Caco-2 (cell line): ENCODE measurements around the gene ENO1. TPM values are rescaled to one million over a fixed set of nuclear protein-coding genes. Genes with fewer than 3 reads are reported as not detected.

Source experiments
- BruUV-seq: library from RNA; stranded (reverse); fragments of 400-500 nt; replicated peaks from 2 replicates; lab custom pipeline; 2021; lab: Mats Ljungman, UMichigan
- CTCF ChIA-PET: fragments of 300-600 bp; sonication (Branson Sonifier 250); formaldehyde crosslinking; loops from one replicate; lab custom pipeline; 2022; ENCODE audit warnings: antibody characterized with exemption; lab: Charles Lee
- POLR2A ChIA-PET: fragments of 300-600 bp; sonication (Branson Sonifier 250); formaldehyde crosslinking; loops from one replicate; lab custom pipeline; 2022; ENCODE audit warnings: antibody characterized with exemption; lab: Charles Lee
- DNase-seq, 2 experiments: peaks; one replicate each; pipeline versions ENCODE4 v3.0.0 to v3.0.0-alpha.2; 2020 to 2022
- H3K27me3 ChIP-seq: replicated peaks from 2 replicates; pipeline ENCODE4 v1.6.0; 2011; ENCODE audit warnings: low read length; ENCODE audit not compliant: control insufficient read depth, insufficient read depth
- H3K36me3 ChIP-seq: 2 replicates; pipeline ENCODE4 v1.5.1; 2011; ENCODE audit warnings: low read length; ENCODE audit not compliant: control insufficient read depth, insufficient read depth
- H3K4me1 ChIP-seq: fragments of 250-450 bp; sonication (Bioruptor Pico); 2 replicates; pipeline ENCODE4 v1.5.1; 2020; ENCODE audit warnings: mild to moderate bottlenecking
- H3K4me3 ChIP-seq: 2 replicates; pipeline ENCODE4 v1.5.1; 2011; ENCODE audit warnings: low read depth, mild to moderate bottlenecking, control low read depth, low read length
- H3K9me3 ChIP-seq: fragments of 250-450 bp; sonication (Bioruptor Pico); 2 replicates; pipeline ENCODE4 v1.5.1; 2020; ENCODE audit warnings: mild to moderate bottlenecking, moderate library complexity
- H3K27ac Mint-ChIP-seq: one replicate; pipeline ENCODE4 v1.8.0; 2022; ENCODE audit warnings: mixed read lengths; ENCODE audit not compliant: unreplicated experiment
- H3K27me3 Mint-ChIP-seq: one replicate; pipeline ENCODE4 v1.8.0; 2022; ENCODE audit warnings: mixed read lengths; ENCODE audit not compliant: insufficient read depth, unreplicated experiment
- H3K36me3 Mint-ChIP-seq: one replicate; pipeline ENCODE4 v1.8.0; 2022; ENCODE audit warnings: mild to moderate bottlenecking, mixed read lengths; ENCODE audit not compliant: insufficient read depth, unreplicated experiment
- H3K4me1 Mint-ChIP-seq: one replicate; pipeline ENCODE4 v1.8.0; 2022; ENCODE audit warnings: low read depth, mixed read lengths; ENCODE audit not compliant: unreplicated experiment
- H3K4me3 Mint-ChIP-seq: one replicate; pipeline ENCODE4 v1.8.0; 2022; ENCODE audit warnings: mild to moderate bottlenecking, moderate library complexity, mixed read lengths; ENCODE audit not compliant: unreplicated experiment
- H3K9me3 Mint-ChIP-seq: one replicate; pipeline ENCODE4 v1.8.0; 2022; ENCODE audit warnings: mixed read lengths; ENCODE audit not compliant: unreplicated experiment
- CTCF ChIP-seq, 2 experiments: fragments of 200-600 bp in 1 of 2; IDR thresholded peaks; 1 replicate in 1 of 2; 2 replicates in 1 of 2; pipeline versions ENCODE4 v1.5.1 to v1.8.0; 2011 to 2022; ENCODE audit warnings: antibody characterized with exemption in 1 of 2, control low read depth in 1 of 2, inconsistent platforms in 1 of 2, low read depth in 1 of 2, low read length in 1 of 2, mild to moderate bottlenecking in 1 of 2, moderate library complexity in 1 of 2; ENCODE audit not compliant: insufficient read depth in 1 of 2, severe bottlenecking in 1 of 2, unreplicated experiment in 1 of 2
- intact Hi-C: fragments of 100-400 bp; cut with micrococcal nuclease; formaldehyde crosslinking; loops from one replicate; pipeline ENCODE4 v1.10.0; 2022; ENCODE audit not compliant: unreplicated experiment
- total RNA-seq: library from RNA; stranded (reverse); gene quantifications from 2 replicates; pipeline ENCODE4 v1.2.3, GENCODE V29; 2022

The ENO1 gene
- total RNA-seq, 1 experiment from 2014 or later, result 934 TPM

- no peak for DNase-seq
- Histone ChIP-seq H3K4me3 (no peak overlapping the region), H3K27me3 (no peaks in the 10 kb centered on the region), H3K4me1 (0 out of 2 replicates have a peak, but pooled peaks cover 7% of the 10 kb centered on the region), H3K36me3 (no peaks in the 10 kb centered on the region), H3K9me3 (peaks cover 5% of the 10 kb centered on the region; the same call in 1 of the 2 replicates)
- Mint-ChIP-seq H3K9me3 (no peaks in the 10 kb centered on the region), H3K27me3 (no peaks in the 10 kb centered on the region), H3K4me3 (no peak overlapping the region), H3K36me3 (no peaks in the 10 kb centered on the region), H3K27ac (no peak overlapping the region), H3K4me1 (no peaks in the 10 kb centered on the region)
- ChIA-PET POLR2A (no interaction called here), CTCF (interaction anchor here (1.3 kb wide), 1 partner anchor 74 kb away, joined by 4 read pairs; no protein-coding TSS in a partner anchor)
- intact Hi-C loops, result loop anchor here (5.0 kb wide), 1 partner anchor 72 kb away; no protein-coding TSS in a partner anchor
- TF ChIP-seq CTCF (IDR thresholded peaks at IDR 0.05; ENCODE audit: insufficient read depth in 1 of 2, low read depth in 1 of 2, low read length in 1 of 2, severe bottlenecking in 1 of 2, unreplicated experiment in 1 of 2), result no peak
- no TSS peak for BruUV-seq
These were observed 37.0 kb upstream of the ENO1 start for GRCh38 chr1:8915446-8915845.

GRCh38 chr1:8914466-8914865, 36.0 kb upstream of the ENO1 start:
- no peaks in the 10 kb centered on the region for H3K27me3 ChIP-seq
- H3K36me3 Mint-ChIP-seq, result no peaks in the 10 kb centered on the region
- H3K27ac Mint-ChIP-seq, result no peak overlapping the region
- CTCF ChIA-PET, result interaction anchor here (0.6 to 1.4 kb wide), 4 partner anchors 49 to 184 kb away, joined by 3 to 7 read pairs (median 4); no protein-coding TSS in a partner anchor
- intact Hi-C loops, result no loop called here
- BruUV-seq, result no TSS peak
- H3K4me3 ChIP-seq, result no peak overlapping the region
- no peak for DNase-seq
- peaks cover 5% of the 10 kb centered on the region; the same call in 1 of the 2 replicates for H3K9me3 ChIP-seq
- H3K36me3 ChIP-seq, result no peaks in the 10 kb centered on the region
- no peaks in the 10 kb centered on the region for H3K4me1 Mint-ChIP-seq
- no peak overlapping the region for H3K4me3 Mint-ChIP-seq
- POLR2A ChIA-PET, result no interaction called here
- no peak for TF ChIP-seq CTCF (IDR thresholded peaks at IDR 0.05; ENCODE audit: insufficient read depth in 1 of 2, low read depth in 1 of 2, low read length in 1 of 2, severe bottlenecking in 1 of 2, unreplicated experiment in 1 of 2)
- no peaks in the 10 kb centered on the region for H3K27me3 Mint-ChIP-seq
- H3K4me1 ChIP-seq, result 0 out of 2 replicates have a peak, but pooled peaks cover 7% of the 10 kb centered on the region
- H3K9me3 Mint-ChIP-seq, result no peaks in the 10 kb centered on the region

GRCh38 chr1:8913457-8913856, 35.0 kb upstream of the ENO1 start:
- Mint-ChIP-seq H3K36me3 (no peaks in the 10 kb centered on the region), H3K4me1 (peaks cover 2% of the 10 kb centered on the region), H3K9me3 (no peaks in the 10 kb centered on the region), H3K27me3 (no peaks in the 10 kb centered on the region), H3K27ac (peak overlapping the region; percentile 35), H3K4me3 (no peak overlapping the region)
- POLR2A ChIA-PET, result interaction anchor here (1.2 kb wide), 1 partner anchor 35 kb away, joined by 3 read pairs; the partner anchor contains the start of gene ENO1
- intact Hi-C loops, result no loop called here
- TF ChIP-seq CTCF (IDR thresholded peaks at IDR 0.05; ENCODE audit: insufficient read depth in 1 of 2, low read depth in 1 of 2, low read length in 1 of 2, severe bottlenecking in 1 of 2, unreplicated experiment in 1 of 2), result no peak
- H3K4me3 ChIP-seq, result no peak overlapping the region
- H3K4me1 ChIP-seq, result 0 out of 2 replicates have a peak, but pooled peaks cover 9% of the 10 kb centered on the region
- CTCF ChIA-PET, result interaction anchor here (0.5 to 1.4 kb wide), 4 partner anchors 10 to 321 kb away, joined by 3 to 7 read pairs (median 3); partner anchors contain the start of gene H6PD
- DNase-seq, result peak; percentile 40 to 44
- H3K9me3 ChIP-seq, result peaks cover 5% of the 10 kb centered on the region; the same call in 1 of the 2 replicates
- H3K36me3 ChIP-seq, result no peaks in the 10 kb centered on the region
- H3K27me3 ChIP-seq, result no peaks in the 10 kb centered on the region
- BruUV-seq, result no TSS peak
